NCI-H748 treated with DMSO at 0.1 percent for 48 hours (cell line): ENCODE measurements around the gene SRRD.

Experiments used
- DNase-seq: peaks from one replicate; lab custom pipeline; 2025; lab: John Stamatoyannopoulos, UW

The SRRD gene

DNA sequence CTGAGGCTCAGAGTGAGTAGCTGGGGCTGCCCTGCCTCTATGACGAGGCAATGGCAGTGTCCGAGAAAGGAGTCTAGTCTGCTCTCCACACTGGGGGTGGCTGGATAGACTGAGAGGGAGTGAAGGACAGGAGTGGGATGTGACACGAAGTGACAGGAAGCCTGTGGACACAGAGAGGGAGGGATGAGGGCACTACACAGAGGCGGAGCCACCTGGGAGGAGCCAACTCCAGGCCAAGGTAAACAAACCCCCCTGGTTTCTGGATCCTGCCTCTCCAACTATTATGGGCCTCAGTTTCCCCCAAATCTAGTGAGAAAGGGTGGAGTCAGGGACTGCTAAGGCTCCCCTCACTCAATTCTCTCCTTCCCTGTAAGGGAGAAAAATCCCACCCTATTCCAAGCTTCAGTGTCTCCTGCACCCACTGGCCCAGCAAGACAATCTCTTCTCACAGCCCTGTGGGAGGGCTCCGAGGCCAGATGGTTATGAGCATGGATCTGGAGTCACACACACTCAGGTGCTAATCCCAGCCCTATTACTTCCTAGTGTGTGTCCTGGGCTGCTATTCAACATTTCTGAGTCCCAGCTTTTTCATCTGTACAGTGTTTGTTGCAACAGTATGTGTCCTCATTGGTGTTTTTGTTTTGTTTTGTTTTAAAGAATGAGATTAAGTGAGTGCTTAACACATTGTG lies 29.7 kb upstream of the SRRD start:
- DNase-seq = no peak

DNA sequence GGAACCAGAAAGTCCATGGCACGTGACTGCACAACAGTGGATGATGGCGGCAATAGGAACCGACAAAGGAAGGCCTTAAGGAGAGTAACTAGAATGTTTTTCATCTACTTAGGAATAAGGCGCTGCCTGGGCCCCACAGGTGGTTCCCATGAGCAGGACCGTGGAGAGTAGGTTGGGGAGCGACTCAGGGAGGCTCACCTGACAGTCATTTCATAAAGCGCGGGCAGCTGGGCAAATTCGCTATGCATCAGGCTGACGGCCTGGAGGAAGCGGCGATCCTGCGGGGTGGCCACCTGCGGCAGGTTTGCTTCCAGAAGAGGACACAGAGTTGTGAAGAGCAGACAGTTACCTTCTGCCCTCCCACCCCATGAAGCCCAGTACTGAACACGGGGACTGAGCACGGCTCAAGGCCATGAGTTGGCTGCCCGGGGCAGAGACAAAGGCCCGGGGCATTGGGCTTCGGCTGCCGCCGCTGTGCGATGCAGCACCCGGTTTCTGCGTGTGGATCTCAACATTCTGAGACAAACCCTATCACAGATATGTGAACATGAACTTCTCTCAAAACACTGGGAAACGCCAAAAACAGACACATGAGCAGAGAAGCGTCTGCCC lies 25.9 kb upstream of the SRRD start:
- DNase-seq = no peak

DNA sequence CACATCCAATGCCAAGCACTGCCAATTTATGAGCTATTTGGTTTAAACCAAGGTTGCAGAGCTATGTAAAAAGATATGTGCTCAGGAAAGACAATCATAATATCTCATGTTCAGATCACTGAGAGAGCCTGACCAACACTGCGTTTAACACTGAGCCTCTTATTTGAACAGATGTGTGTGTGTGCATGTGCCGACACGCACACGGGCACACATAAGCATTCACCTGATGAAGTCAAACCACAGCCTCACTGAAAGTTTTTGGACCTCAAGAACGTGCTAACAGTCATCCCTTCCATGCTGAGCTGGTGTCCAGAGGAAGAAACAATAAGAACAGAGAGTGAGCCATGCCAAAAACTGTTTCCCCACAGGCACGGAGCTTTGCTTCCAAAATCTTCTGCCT lies 23.5 kb upstream of the SRRD start:
- DNase-seq = no peak

DNA sequence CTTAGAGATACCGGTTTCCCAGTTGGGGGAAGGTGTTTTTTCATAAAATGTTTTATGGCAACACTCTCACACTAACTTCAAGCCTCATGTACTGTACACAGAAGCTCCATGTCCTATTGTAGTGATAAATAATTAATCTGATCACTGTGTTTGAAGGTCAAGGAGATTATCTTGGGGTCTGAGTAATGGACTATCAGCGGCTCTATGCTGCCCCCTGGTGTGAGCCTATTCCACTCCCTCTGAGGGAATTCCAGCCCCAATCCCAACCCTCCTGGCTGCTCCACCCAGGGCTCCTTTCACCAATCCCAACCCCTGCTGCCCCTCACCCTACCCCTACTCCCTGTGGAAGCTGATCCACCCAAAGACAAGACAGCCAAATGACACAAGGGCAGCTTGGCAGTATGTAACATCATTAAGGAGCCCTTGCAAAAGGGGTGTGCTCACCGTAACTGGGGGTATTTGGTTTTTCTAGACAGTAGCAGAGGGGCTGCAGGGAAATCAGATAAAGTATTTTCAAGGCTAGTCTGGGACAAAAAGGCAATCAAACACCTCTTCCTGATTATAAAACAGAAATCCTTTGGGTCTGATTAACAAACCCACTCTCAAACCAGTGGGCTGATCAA lies 22.4 kb upstream of the SRRD start:
- peak; percentile 11 for DNase-seq

- DNase-seq = no peak
These were observed 21.6 kb upstream of the SRRD start for GRCh38 chr22:26462051-26462450.

GRCh38 chr22:26462641-26463040 lies 21.0 kb upstream of the SRRD start:
- DNase-seq = no peak

DNA sequence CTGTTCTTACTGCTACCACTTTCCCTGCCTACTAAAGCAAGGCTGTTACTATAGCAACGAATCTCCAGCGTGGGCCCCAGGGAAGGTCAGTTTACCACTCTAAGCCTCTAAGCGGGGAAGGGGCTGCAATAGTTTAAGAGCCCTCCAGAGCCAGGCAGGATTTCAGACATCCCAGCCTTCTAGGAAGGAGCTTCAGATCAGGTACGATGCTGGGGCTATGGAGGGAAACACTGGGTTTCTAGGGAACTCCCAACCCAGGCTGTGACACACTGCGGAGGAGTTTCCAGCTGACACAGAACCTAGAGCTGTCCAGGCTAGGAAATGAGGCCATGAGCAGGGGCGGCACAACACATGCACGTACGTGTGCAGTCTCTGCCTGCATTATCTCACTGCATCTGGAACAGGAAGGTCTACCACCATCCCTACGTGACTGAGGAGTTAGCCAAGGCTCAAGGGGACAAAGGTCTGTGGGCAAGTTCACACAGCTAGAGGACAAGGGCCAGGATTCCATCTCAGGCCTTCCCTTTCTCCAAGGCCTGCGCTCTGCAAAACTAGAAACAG lies 20.5 kb upstream of the SRRD start:
- no peak for DNase-seq

DNA sequence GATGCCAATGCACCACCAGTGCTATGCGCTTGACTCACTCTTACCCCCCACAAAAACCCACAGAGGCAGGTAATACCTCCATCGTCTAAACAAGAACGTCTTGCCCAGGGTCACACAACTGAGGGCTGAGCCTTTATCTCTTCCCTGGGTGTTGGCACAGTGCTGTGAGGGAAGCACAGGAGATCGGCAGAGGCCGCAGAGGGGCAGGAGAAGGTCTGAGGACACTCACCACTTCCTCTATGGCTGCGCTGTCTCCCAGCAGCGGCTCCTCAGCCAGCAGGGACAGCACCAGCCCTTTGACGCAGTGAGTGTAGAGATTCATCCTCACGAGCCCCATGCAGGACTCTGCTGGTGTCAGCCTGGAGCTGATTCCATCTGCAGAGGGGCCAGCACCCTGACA lies 20.0 kb upstream of the SRRD start:
- DNase-seq = no peak

DNA sequence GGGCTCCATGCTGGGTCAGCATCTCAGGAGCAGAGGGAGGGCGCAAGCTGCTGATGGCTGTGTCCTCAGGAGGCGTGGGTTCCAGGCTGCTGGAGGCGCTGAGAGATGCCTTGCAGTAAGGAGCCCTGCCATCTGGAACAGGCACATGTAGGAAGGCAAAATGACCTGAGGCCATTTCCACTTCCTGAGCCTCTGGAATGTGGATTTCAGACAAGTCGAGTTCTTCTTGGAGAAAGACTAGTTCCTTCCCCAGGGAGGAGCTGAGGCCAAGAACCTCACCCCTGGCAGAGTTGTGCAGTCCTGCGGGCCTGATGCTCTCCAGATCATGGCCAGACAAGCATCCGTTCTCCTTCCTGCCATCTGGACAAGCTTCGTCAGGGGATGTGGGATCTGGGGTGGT lies 19.4 kb upstream of the SRRD start:
- no peak for DNase-seq

DNA sequence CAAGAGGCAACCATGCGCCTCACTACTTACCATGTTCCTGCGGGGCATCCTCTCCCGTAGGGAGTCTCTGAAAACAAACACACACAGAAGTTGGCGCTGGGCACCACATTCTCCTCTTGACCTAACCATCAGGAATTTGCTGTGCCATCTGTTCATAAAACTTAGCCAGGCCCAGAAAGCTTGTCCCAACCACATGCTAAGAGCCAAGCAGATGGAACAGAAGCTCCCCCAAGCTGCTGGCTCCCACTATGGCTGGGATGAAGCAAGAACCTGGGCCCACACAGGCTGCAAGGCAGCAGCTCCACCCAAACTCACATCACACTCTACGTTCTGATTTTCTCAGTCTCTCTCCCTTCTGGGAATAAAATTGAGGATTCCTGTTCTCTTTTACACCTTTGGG lies 17.5 kb upstream of the SRRD start:
- DNase-seq = no peak

GRCh38 chr22:26470807-26471206 lies 12.9 kb upstream of the SRRD start:
- DNase-seq = no peak

DNA sequence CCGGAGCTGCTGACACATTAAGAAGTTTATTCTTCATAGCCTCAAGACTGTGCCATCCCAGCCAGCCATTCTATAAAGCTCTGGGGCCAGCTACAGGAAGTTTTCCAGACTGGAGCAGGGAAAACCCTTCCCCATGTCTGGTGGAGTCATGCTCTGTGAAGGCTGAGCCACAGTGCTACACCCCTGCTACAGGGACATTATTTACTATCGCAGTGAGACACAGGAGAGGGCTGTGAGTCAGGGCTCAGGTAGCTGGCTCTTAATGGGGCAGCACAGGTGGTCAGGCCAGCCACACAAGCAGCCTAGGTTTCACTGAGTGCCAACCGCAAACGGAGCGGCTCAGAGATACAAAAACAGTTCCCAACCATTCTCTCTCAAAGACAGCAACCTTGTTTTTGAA lies 12.2 kb upstream of the SRRD start:
- DNase-seq = no peak

- no peak for DNase-seq
These were observed 9.0 kb upstream of the SRRD start for GRCh38 chr22:26474682-26475081.

GRCh38 chr22:26476705-26477340 lies 6.9 kb upstream of the SRRD start:
- no peak for DNase-seq

DNA sequence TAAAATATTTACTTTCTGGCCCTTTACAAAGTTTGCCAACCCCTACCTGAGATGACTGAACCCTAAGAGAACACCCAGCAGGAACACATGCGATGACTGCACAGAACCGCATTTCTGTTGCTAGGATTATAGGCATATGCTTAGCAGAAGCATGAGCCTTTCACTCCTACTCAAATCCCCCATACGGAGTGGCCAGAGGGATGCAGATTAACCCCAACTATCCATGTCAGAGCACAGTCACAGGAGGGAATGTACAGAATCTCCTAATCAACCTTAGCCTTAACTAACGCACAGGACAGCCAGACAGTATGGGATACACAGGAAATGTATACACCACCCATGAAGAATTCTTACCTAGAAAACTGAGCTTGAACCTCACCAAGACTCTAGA lies 6.3 kb upstream of the SRRD start:
- no peak for DNase-seq

DNA sequence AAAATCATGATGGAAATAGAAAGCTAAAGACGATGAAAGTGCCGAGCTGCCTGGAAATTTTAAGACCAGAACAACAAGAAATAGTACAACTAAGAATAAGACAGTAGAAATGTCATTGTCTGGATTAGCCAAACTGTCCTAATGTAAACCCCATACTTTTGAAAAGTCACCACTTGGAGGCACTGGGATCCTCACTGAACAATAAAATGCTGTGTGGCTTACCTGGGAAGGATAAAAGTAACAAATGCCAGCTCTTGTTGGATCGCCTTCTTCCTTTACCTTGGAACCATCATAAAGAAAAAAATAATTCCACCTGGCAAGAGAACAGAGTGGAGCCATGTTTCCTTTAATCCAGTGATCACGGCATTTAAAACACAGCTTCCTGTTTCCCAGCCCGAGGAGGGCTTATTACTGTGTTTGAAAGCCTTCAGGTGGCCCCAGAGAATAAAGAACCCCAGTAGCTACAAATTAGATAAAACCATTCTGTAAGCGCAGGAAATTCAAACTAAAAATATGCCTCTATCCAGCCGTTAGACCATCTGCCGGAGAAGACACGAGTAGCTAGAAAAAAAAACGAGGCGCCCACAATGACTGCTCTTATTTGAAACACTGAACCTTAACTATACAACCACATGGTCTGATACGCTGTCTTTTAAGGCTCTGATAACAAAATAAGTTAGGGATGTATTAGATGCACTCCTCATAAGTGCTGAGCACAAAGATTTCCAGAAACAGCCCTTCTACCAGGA lies 4.5 kb upstream of the SRRD start:
- no peak for DNase-seq

GRCh38 chr22:26479792-26480610 lies 3.7 kb upstream of the SRRD start:
- no peak for DNase-seq

- no peak for DNase-seq
These were observed 3.1 kb upstream of the SRRD start for GRCh38 chr22:26480611-26480932.

DNA sequence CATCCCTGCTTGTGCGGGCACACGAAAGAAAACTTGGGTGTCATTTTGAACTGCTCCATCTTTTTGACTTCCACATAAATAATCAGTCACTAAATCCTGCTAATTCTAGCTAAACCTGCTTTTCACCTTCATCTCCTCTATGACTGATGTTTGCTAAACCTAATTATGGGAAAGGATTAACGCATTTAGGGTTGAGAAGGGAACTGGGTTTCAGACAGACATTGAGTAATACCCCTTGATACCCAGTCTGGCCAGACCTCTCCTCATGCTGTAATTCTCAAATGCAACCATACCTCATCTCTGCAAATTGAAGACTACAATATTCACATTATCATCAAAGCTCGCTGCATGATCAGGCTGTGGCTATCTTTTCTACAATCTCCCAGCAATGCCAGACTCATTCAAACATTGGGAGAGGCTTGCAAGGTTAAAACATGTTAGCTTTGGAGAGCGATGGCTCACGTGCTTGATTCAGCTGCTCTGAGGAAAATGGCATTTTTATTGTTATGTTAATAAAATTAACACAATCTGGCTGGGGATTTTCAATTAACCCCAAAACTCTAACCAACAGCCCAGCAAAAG lies 2.5 kb upstream of the SRRD start:
- no peak for DNase-seq

DNA sequence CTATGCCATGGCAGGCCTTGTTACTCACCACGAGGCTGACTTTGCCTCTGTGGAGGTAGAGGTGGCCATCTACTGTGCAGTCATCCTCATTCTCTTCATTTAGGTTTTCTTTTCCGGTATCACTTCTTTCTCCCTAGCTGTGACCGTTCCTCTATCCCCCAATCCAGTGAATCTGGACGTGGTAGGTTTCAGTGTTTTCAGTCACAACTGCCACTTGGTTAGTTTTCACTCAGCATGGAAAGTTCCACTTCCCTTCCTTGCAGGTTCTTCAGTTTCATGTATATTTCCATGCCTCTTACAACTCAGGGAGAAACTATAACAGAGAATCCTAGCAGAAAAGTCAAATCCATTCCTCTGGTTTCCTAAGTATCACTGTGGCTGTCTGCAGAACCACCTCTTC lies 2.0 kb upstream of the SRRD start:
- no peak for DNase-seq

DNA sequence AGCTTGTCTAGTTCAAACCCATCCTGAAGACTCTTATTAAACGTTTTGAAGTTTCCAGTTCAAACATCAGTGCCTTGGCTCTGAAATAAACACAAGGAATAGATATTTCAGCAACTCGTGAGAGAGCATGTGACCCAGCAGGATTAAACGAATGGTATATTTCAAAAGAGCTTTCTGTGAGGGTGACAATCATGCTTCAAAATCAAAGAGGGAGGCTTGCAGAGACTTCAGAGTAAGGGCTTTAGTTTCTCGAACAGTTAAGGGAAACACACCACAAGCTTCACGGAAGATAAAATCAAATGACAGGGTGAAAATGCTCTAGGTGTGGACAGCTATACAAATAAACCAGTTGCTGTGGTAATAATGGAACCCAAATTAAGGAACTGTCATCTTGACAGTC lies 1.5 kb upstream of the SRRD start:
- no peak for DNase-seq
